ENCODE data around the gene PIK3R2. TPM values are rescaled to one million over a fixed set of nuclear protein-coding genes. Genes with fewer than 3 reads are reported as not detected.

Gene PIK3R2
- total and polyA plus RNA-seq, 2 of the 8 experiments (the other 6 are each of a cell fraction or from before 2014, with no cell fraction given) = 21.7 to 57.1 TPM

GRCh38 chr19:18123819-18124218, 29.1 kb upstream of the PIK3R2 start (continued):
- TF ChIP-seq RNF2 (IDR thresholded peaks at IDR 0.05; ENCODE audit: borderline replicate concordance, low read depth, low read length, missing control alignments, poor library complexity, severe bottlenecking) = no peak
- TF ChIP-seq TAF1 (IDR thresholded peaks at IDR 0.05; ENCODE audit: low read depth, low read length) = no peak
- no peak for TF ChIP-seq SIX5 (IDR thresholded peaks at IDR 0.05; ENCODE audit: low read depth, low read length)
- TF ChIP-seq RXRA (IDR thresholded peaks at IDR 0.05; ENCODE audit: insufficient read depth, low read depth, low read length) = no peak
